Measurements from ENCODE around the gene CLCN7.

Gene CLCN7

GRCh38 chr16:1509307-1510221 is 34.7 kb upstream of the CLCN7 start:
- Histone ChIP-seq H3K79me2 (ENCODE audit: low read length) (no peaks in the 10 kb centered on the region), H3K9me3 (ENCODE audit: insufficient read depth, low read length) (no peaks in the 10 kb centered on the region), H3K4me1 (ENCODE audit: low read length) (no peaks in the 10 kb centered on the region), H3K36me3 (replicated peaks; ENCODE audit: low read depth, low read length) (peaks cover 16% of the 10 kb centered on the region), H4K20me1 (ENCODE audit: insufficient read depth, low read length) (no peaks in the 10 kb centered on the region), H3K27ac (ENCODE audit: low read length) (no peak overlapping the region), H3K4me3 (ENCODE audit: low read length) (no peak overlapping the region), H3K4me2 (ENCODE audit: low read length) (no peak overlapping the region), H3K9ac (ENCODE audit: low read length) (no peak overlapping the region), H3K27me3 (ENCODE audit: low read depth, low read length) (no peaks in the 10 kb centered on the region), H2AFZ (ENCODE audit: low read depth, low read length) (no peak overlapping the region)
- TF ChIP-seq CTCF (IDR thresholded peaks at IDR 0.05; ENCODE audit: low read depth, low read length), result no peak
- TF ChIP-seq EZH2phosphoT487 (IDR thresholded peaks at IDR 0.05; ENCODE audit: low read depth), result no peak

DNA sequence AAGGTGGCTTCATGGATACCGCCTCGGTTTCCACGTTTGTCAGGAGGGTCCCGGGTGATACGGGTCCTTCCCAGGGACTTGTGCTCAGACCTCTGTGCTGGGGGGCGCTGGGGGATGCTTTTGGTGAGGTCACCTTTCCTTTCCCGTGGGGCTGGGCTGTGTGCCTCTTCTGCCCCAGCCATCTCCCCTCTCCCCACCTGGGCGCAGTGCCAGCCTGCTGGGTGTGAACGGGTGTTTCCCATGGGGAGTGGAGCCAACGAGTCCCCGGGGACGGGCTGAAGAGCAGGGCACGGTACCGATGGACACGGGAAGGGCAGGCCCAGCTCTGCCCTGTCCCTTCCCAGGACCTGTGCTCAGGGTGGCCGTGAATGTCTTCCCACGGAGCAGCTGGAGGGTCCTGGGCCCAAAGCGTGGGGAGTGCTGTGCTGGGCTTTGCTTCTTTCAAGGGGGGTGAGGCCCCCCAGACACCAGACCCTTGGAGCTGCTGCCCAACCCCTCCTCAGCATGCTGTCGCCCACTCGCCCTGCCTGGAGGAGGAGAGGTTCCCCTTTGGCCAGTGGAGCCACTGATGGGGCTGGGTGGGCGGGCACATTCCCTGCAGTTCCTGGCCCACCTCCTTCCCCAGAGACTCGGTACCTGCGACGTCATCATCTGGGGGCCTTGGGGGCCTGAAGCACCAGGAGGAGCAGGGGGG is 33.8 kb upstream of the CLCN7 start:
- no peak overlapping the region for H3K4me3 ChIP-seq (ENCODE audit: low read length)
- H3K9me3 ChIP-seq (ENCODE audit: insufficient read depth, low read length), result no peaks in the 10 kb centered on the region
- no peak overlapping the region for H3K4me2 ChIP-seq (ENCODE audit: low read length)
- H3K27ac ChIP-seq (ENCODE audit: low read length), result no peak overlapping the region
- no peaks in the 10 kb centered on the region for H3K27me3 ChIP-seq (ENCODE audit: low read depth, low read length)
- no peaks in the 10 kb centered on the region for H3K79me2 ChIP-seq (ENCODE audit: low read length)
- no peaks in the 10 kb centered on the region for H4K20me1 ChIP-seq (ENCODE audit: insufficient read depth, low read length)
- TF ChIP-seq CTCF (IDR thresholded peaks at IDR 0.05; ENCODE audit: low read depth, low read length) (no peak), EZH2phosphoT487 (IDR thresholded peaks at IDR 0.05; ENCODE audit: low read depth) (no peak)
- H3K36me3 ChIP-seq (replicated peaks; ENCODE audit: low read depth, low read length), result peaks cover 16% of the 10 kb centered on the region
- H2AFZ ChIP-seq (ENCODE audit: low read depth, low read length), result no peak overlapping the region
- no peak overlapping the region for H3K9ac ChIP-seq (ENCODE audit: low read length)
- H3K4me1 ChIP-seq (ENCODE audit: low read length), result no peaks in the 10 kb centered on the region

GRCh38 chr16:1506494-1507213 is 31.8 kb upstream of the CLCN7 start:
- peaks cover 29% of the 10 kb centered on the region for H3K36me3 ChIP-seq (replicated peaks; ENCODE audit: low read depth, low read length)
- H3K4me2 ChIP-seq (ENCODE audit: low read length), result no peak overlapping the region
- H2AFZ ChIP-seq (ENCODE audit: low read depth, low read length), result no peak overlapping the region
- H4K20me1 ChIP-seq (ENCODE audit: insufficient read depth, low read length), result no peaks in the 10 kb centered on the region
- H3K4me1 ChIP-seq (ENCODE audit: low read length), result no peaks in the 10 kb centered on the region
- H3K79me2 ChIP-seq (ENCODE audit: low read length), result no peaks in the 10 kb centered on the region
- no peak overlapping the region for H3K27ac ChIP-seq (ENCODE audit: low read length)
- H3K9me3 ChIP-seq (ENCODE audit: insufficient read depth, low read length), result no peaks in the 10 kb centered on the region
- no peak overlapping the region for H3K9ac ChIP-seq (ENCODE audit: low read length)
- TF ChIP-seq CTCF (IDR thresholded peaks at IDR 0.05; ENCODE audit: low read depth, low read length), result no peak
- no peak for TF ChIP-seq EZH2phosphoT487 (IDR thresholded peaks at IDR 0.05; ENCODE audit: low read depth)
- H3K27me3 ChIP-seq (ENCODE audit: low read depth, low read length), result no peaks in the 10 kb centered on the region
- H3K4me3 ChIP-seq (ENCODE audit: low read length), result no peak overlapping the region

- no peak overlapping the region for H3K4me3 ChIP-seq (ENCODE audit: low read length)
- no peak overlapping the region for H3K4me2 ChIP-seq (ENCODE audit: low read length)
- TF ChIP-seq EZH2phosphoT487 (IDR thresholded peaks at IDR 0.05; ENCODE audit: low read depth), result no peak
- no peak for TF ChIP-seq CTCF (IDR thresholded peaks at IDR 0.05; ENCODE audit: low read depth, low read length)
- peaks cover 27% of the 10 kb centered on the region for H3K36me3 ChIP-seq (replicated peaks; ENCODE audit: low read depth, low read length)
- no peaks in the 10 kb centered on the region for H3K27me3 ChIP-seq (ENCODE audit: low read depth, low read length)
- no peak overlapping the region for H3K27ac ChIP-seq (ENCODE audit: low read length)
- no peaks in the 10 kb centered on the region for H3K9me3 ChIP-seq (ENCODE audit: insufficient read depth, low read length)
- no peak overlapping the region for H3K9ac ChIP-seq (ENCODE audit: low read length)
- H3K4me1 ChIP-seq (ENCODE audit: low read length), result no peaks in the 10 kb centered on the region
- H4K20me1 ChIP-seq (ENCODE audit: insufficient read depth, low read length), result no peaks in the 10 kb centered on the region
- H3K79me2 ChIP-seq (ENCODE audit: low read length), result no peaks in the 10 kb centered on the region
- H2AFZ ChIP-seq (ENCODE audit: low read depth, low read length), result no peak overlapping the region
These were observed 31.1 kb upstream of the CLCN7 start for GRCh38 chr16:1505912-1506311.

Measured in OCI-LY3 (cell line).